ENCODE results near the gene CALR3. TPM values are rescaled to one million over a fixed set of nuclear protein-coding genes. Genes with fewer than 3 reads are reported as not detected.

Gene CALR3
- total RNA-seq, 4 donors from 2014 or later = not detected

DNA sequence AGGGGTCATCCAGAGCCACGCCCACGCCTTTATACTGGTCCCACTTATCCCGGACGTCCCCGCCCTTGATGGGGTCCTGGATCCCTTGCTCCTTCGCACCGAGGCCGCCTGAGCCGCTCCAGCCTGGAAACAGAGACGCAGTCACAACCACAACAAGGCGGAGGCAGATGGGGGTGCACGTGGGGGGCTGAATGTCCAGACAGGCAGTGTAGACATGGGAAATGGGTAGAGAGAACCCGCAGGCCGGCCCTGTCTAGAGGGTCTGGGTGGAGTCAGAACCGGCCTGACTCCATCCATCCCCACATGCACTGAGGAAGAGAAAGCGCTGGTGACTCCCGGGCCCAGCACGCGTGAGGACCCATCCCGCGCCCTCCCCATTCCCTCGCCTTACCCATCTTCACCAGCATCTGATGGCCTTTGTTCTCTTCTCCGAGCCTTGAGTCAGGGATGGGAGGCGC lies 23.3 kb upstream of the CALR3 start:
- DNase-seq = no peak
- WGBS, 2 donors (ENCODE audit: low coverage in 1 of 2) = 96 to 100% methylated on average over 5 to 24 of the region's 24 CpGs
- Histone ChIP-seq H3K27me3 (no peaks in the 10 kb centered on the region), H3K9me3 (no peaks in the 10 kb centered on the region), H3K4me1 (no peaks in the 10 kb centered on the region), H3K4me3 (no peak overlapping the region), H3K36me3 (peaks cover 0 to 55% (median 26%) of the 10 kb centered on the region in 4 donors), H3K27ac (no peak overlapping the region)
- intact Hi-C loops (cut with DNase I; ENCODE audit: low total_unique reads) (loop anchor here (5.0 kb wide), 1 partner anchor 998 kb away; no protein-coding TSS in a partner anchor), in situ Hi-C loops (cut with MboI; ENCODE audit: low pct_ligation_motif_present in 1 of 4, low pct_unique_long_range_greater_than_20kb in 1 of 4, low sequenced_read_pairs in 3 of 4) (no loop called here)
- TF ChIP-seq CTCF (IDR thresholded peaks at IDR 0.05) (no peak), EP300 (IDR thresholded peaks at IDR 0.05; ENCODE audit: low read depth) (no peak), POLR2AphosphoS5 (IDR thresholded peaks at IDR 0.05) (no peak), POLR2A (IDR thresholded peaks at IDR 0.05) (no peak)

DNA sequence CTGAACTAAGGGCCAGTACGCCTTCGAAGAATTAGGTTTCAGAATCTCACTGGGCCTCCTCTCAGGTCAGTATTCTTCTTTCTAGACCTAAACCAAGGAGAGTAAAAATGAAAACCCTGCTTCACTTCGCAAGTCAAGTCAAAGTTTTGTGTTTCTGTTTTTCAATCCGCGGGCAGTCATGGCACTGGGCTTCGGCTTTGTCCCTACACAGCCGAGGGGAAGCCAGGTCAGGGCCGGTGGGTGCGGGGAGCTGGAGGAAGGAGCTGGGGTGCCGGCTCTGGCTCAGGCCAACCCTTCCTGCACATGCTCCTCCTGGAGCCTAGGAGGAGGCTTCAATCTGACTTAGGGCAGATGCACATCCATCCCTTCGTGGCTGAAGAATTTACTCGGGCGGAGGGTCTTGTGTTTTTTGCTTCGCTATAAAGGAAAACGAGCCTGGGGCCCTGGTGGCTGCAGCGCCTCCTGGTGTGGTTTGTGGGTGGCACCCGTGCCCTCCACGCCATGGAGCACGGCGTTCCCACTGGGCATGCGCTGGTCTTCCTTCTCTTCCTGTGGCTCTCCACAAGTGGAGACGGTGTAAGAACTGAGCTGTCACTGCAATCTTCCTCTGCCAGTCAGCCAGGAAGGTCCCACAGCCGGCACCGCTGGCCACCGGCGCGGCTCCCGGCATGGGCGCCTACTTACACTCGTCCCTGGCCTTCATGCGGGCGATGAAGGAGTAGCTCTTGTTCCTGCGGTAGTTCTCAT lies 22.7 kb upstream of the CALR3 start:
- intact Hi-C loops (cut with DNase I; ENCODE audit: low total_unique reads) (loop anchor here (5.0 kb wide), 1 partner anchor 999 kb away; no protein-coding TSS in a partner anchor), in situ Hi-C loops (cut with MboI; ENCODE audit: low pct_ligation_motif_present in 1 of 4, low pct_unique_long_range_greater_than_20kb in 1 of 4, low sequenced_read_pairs in 3 of 4) (no loop called here)
- peaks cover 0 to 51% (median 23%) of the 10 kb centered on the region in 4 donors for H3K36me3 ChIP-seq
- H3K27me3 ChIP-seq = no peaks in the 10 kb centered on the region
- DNase-seq = no peak
- WGBS, 2 donors (ENCODE audit: low coverage in 1 of 2) = 89 to 90% methylated on average over 2 to 33 of the region's 33 CpGs
- no peak overlapping the region for H3K4me3 ChIP-seq
- H3K27ac ChIP-seq = no peak overlapping the region
- H3K9me3 ChIP-seq = no peaks in the 10 kb centered on the region
- TF ChIP-seq POLR2A (IDR thresholded peaks at IDR 0.05) (no peak), EP300 (IDR thresholded peaks at IDR 0.05; ENCODE audit: low read depth) (no peak), CTCF (IDR thresholded peaks at IDR 0.05) (no peak)
- no peaks in the 10 kb centered on the region for H3K4me1 ChIP-seq

DNA sequence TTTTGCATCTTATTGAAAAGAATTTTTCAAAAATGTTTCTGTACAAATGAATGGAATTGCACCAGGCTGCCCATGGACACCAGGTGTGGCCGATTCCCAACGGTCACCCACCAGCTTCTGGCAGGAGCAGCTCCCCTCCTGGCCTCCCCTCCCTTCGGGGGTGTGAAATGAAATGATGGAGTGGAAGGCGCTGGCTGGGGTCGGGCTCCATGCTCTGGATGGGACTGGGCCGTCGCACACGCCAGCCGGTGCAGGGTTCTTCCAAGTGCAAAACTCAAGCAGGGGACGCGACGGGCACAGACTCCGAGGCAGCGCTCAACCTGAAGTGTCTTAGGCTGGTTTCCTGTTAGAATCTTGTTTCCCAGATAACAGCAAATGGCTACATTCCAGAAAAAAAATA lies 22.1 kb upstream of the CALR3 start:
- WGBS, 2 donors (ENCODE audit: low coverage in 1 of 2) = 86 to 90% methylated on average over 4 to 14 of the region's 14 CpGs
- TF ChIP-seq EP300 (IDR thresholded peaks at IDR 0.05; ENCODE audit: low read depth) (no peak), CTCF (IDR thresholded peaks at IDR 0.05) (no peak), POLR2A (IDR thresholded peaks at IDR 0.05) (no peak), POLR2AphosphoS5 (IDR thresholded peaks at IDR 0.05) (no peak)
- no peak for DNase-seq
- Histone ChIP-seq H3K27ac (no peak overlapping the region), H3K4me3 (no peak overlapping the region), H3K9me3 (no peaks in the 10 kb centered on the region), H3K36me3 (peaks cover 0 to 45% (median 20%) of the 10 kb centered on the region in 4 donors), H3K4me1 (no peaks in the 10 kb centered on the region), H3K27me3 (no peaks in the 10 kb centered on the region)
- in situ Hi-C loops (cut with MboI; ENCODE audit: low pct_ligation_motif_present in 1 of 4, low pct_unique_long_range_greater_than_20kb in 1 of 4, low sequenced_read_pairs in 3 of 4) (no loop called here), intact Hi-C loops (cut with DNase I; ENCODE audit: low total_unique reads) (loop anchor here (5.0 kb wide), 1 partner anchor 999 kb away; no protein-coding TSS in a partner anchor)

DNA sequence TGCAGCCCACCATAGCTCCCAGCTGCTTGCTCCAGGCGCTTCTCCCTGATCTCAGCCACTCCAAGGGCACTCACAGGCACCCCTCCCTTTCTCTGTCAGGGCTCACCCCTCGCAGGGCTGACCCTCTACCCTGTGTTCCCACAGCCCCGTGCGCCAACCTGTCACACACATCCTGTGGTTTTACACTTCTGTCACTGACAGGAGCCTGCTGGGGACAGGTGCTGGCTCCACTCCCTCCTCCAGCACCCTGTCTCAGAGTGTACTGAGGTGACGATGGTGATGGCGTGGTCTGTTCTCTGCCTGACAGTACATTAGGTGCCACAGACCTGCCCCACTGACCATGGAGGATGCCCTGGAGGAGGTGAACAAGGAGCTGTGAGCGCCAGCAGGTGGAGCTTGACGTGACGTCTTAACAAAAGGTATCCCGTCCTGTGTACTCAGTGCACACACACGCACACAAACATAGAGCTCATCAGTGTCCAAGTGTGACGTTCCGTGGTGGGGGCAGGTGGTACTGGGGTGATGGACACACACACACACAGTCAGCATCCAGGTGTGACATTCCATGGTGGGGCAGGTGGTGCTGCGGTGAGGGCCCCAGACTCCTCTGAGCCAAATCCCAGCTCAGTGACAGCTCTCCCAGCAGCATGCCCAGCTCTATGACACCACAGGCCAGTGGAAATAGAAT lies 21.1 kb upstream of the CALR3 start:
- in situ Hi-C loops (cut with MboI; ENCODE audit: low pct_ligation_motif_present in 1 of 4, low pct_unique_long_range_greater_than_20kb in 1 of 4, low sequenced_read_pairs in 3 of 4) = no loop called here
- Histone ChIP-seq H3K36me3 (peaks cover 0 to 37% (median 17%) of the 10 kb centered on the region in 4 donors), H3K27ac (no peak overlapping the region), H3K9me3 (no peaks in the 10 kb centered on the region), H3K27me3 (no peaks in the 10 kb centered on the region), H3K4me3 (no peak overlapping the region), H3K4me1 (no peaks in the 10 kb centered on the region)
- intact Hi-C loops (cut with DNase I; ENCODE audit: low total_unique reads) = loop anchor here (5.0 kb wide), 1 partner anchor 1000 kb away; no protein-coding TSS in a partner anchor
- no peak for DNase-seq
- 85 to 100% methylated on average over 1 to 14 of the region's 14 CpGs for WGBS, 2 donors (ENCODE audit: low coverage in 1 of 2)
- TF ChIP-seq POLR2AphosphoS5 (IDR thresholded peaks at IDR 0.05) (no peak), EP300 (IDR thresholded peaks at IDR 0.05; ENCODE audit: low read depth) (no peak), CTCF (IDR thresholded peaks at IDR 0.05) (no peak), POLR2A (IDR thresholded peaks at IDR 0.05) (no peak)

Data from transverse colon (tissue), 4 donors.